GM19468 (cell line): ENCODE measurements around the gene CLASRP.
"Not testable (repeated sequence)": the region's sequence is repeated elsewhere in the genome, so short reads cannot be mapped to it uniquely, and the experiment has no call there.

Experiments used
- ATAC-seq: cut with Tn5 transposase; IDR thresholded peaks from one replicate; pipeline ENCODE4 v1.9.1; 2021; ENCODE audit warnings: mild to moderate bottlenecking, moderate library complexity, moderate number of reproducible peaks; ENCODE audit not compliant: unreplicated experiment; ENCODE audit errors: extremely low read depth

The CLASRP gene

DNA sequence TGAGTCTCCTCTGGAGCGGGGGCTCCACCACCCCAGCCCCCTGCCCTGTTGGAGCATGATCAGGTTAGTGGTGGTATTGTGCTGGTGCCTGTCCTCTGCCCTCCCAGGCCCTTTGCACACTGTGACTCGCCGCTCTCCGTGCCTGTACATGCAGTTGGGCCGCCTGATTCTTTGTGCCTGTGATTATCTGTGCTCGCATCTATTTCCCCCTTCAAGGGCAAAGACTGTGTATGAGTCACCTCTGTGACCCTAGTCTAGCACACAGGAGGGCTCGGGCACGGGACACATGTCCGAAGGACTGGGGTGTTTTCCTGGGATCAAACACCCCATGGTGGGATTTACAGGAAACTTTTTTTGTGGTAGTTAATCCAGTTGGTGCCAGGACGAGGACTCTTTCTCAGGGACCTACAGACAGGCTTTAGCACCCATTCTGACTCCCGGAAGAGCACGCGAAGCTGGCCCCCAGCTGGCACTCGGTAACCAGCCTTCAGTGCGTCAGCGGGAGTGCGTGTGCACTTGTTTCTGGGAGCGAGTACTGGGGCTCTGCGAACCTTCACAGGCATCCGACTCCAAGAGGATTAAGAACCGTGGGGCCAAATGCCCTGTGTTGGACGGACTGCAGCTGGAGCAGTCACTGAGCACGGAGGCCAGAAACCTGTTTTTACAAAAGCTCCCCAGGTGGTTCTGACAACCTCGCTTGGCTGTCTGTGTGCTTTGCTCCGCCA, 60.8 kb downstream of the CLASRP start:
- ATAC-seq: no peak

DNA sequence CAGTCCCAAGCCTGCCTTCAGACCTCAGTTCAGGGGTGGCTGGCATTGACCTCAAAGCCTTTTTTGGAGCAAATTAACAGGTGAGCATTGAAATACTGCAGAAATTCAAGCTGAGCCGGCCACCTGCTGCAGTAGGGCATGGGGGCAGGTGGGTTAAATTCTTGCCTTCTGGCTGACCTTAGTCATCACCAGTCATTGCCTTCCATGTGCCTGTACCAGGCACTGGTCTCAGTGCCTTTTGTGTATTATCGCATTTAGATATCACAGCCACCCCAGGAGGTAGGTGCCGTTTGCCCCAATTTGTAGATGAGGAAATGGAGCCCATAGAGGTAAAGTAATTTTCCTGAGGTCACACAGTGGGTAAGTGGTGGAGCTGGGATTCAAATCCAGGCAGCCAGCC, 61.4 kb downstream of the CLASRP start:
- ATAC-seq: no peak

DNA sequence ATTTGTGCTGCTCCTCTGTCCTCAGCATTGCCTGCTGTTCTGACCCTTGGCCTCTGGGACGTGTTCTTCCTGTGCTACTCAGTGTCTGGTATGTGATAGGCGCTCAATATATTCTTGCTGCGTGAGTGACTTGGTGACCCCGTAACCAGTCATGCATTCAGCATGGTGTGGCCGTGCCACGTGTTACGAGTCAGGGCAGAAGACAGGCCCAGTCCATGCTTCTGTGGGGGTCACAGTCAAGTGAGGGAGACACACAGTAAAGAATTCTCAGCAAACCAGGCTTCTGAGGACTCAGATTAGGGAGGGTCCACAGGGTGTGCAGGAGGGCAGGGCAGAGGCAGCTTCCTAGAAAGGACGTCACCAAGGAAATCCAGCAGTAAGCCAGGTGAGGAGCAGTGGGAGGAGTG, 62.0 kb downstream of the CLASRP start:
- no peak for ATAC-seq

DNA sequence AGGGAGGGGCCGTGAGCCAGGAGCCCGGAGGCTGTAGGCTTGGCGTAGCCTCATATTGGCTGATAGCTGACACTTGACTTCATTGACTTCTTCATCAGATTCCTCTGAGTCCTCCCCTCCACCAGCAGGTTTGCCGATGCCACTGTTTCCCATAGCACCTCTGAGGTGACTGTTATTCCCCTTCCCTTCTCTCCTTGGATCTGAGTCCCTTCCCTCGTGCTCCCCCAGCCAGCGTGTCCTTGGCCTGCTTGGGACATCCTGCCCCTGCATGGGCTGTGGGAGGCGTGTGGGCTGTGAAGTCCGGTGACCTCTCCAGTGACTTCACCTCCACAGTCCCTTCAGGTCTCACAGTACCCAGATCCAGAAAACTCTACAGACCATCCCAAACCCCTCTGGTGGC, 63.0 kb downstream of the CLASRP start:
- no peak for ATAC-seq

DNA sequence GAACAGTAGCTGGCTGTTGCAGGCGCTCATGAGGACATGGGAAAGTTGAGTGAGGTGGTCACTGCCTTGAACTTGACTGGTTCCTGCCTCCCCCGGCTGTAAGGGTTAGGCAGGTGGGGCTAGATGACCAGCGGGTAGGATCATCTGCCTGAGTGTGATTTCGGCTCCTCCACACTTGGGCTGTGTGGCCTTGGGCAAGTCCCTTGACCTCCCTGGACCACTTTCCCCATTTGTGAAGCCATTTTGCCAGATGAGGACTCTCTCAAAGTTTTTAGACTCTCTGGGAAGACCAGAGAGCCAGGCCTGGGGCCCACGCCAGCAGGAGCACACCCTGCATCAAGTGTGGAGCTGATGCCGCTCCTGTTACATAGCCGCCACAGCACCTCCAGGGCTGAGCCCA, 63.6 kb downstream of the CLASRP start:
- no peak for ATAC-seq

DNA sequence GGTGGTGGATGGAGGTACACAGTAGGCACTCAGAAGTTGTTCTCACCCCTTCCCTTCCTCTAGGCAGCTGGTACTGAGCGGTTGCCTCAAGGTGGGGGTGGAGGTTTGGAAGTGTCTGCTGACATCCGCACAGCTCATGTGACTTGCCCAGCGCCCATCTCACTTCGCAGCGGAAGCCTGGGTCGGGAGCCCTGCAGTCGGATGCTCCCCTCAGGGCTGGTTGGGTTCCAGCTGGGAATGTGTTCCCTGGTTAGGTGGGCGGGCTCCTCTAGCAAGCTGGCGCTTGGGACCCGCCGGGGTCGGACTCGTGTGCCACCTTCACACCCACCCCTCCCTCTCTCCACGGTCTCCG, 64.3 kb downstream of the CLASRP start:
- ATAC-seq: no peak

DNA sequence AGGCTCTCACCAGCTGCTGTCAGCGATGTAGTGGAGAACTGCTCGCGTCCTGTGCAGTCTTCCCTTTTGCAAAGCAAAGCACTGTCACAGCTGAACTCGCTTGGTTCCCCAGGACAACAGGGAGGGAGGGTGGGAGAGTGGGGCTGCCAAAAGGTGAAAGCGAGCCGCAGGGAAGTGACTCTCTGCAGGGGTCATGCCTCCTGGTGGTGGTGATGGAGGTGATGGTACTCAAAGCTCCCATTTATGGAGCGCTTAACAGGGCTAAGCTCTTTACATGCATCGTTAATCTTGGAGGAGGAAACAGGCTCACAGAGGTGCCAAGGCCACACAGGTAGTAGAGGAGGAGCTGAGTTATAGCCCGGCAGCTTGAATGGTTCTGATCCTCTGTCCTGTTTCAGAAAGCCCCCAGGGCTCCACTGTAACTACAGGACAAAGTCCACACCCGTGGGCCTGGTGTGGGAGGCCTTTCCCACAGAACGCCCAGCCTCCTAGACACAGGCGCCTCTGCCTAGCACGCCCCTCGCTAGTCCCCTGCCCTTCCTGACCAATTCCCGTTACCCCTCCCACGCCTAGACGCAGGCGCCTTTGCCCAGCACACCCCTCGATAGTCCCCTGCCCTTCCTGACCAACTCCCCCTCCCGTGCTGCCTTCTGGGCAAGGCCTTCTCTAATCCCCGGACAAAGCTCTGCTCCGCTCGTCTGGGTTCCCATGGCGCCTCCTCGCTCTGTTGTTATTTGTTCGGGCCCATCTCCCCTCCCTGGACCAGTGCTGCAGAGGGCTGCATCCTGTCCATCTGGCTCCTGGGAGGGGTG, 64.9 kb downstream of the CLASRP start:
- ATAC-seq: no peak

DNA sequence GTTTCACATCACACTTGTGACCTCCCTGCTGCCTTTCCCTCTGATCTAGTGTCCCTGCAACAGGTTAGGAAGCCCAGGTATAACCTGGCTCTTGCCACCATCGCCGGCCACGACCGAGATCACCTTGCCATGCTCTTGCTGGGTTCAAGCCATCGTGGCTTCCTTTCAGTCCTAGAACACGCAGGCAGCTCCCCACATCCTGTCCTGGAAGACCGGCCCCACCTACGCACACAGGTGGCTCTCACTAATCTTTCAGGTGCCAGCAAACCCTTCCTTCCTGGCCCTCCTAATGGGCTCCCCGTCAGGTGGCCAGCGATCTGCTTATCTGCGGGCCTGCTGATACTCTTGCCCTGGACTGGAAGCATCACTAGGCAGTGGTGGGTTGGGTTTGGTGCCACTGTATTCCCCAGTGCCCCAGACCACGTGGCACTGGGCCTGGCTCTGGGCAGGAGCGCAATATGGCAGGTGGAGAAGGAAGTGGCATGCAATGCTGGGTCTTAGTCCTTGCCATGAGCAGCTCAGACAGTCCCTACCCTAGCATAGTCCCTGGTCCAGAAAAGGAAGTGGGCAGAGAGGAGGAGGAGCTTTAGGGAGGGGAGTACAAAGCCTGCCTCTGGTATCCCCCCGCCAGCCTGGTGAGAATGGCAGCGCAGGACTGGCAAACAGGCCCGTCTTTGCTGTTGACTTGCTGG, 66.0 kb downstream of the CLASRP start:
- no peak for ATAC-seq

DNA sequence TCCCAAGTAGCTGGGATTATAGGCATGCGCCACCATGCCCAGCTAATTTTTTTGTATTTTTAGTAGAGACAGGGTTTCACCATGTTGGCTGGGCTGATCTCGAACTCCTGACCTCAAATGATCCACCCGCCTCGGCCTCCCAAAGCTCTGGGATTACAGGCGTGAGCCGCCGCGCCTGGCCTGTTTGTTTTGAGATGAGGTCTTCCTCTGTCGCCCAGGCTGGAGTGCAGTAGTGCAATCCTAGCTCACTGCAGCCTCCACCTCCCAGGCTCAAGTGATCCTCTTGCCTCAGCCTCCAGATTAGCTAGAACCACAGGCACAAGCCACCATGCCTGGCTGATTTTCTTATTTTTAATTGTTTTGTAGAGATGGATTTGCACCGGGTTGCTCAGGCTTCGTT, 67.5 kb downstream of the CLASRP start:
- not testable (repeated sequence) for ATAC-seq

DNA sequence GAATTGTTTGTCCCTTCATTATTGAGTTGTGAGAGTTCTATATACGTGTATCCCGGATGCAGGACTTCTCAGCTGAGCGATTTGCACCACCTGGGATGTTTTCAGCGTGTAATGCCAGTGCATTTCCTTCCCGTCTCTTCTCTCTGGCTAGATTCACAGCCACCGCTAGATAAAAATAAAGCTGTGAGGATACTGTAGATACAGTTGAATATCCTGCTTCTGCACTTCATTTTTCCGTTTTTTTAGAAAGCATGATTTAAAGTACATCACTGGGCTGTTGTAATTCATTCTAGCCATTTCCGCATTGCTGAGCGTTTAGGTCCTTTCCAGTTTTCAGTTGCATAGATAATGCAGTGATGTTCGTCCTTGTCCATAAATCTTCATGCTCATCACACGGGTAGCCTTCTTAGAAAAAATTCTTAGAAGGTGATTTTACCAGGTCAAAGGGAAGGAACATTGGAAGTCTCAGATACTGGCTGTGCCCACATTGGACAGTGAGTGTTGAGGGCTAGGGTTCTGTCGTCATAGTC, 68.8 kb downstream of the CLASRP start:
- no peak for ATAC-seq

DNA sequence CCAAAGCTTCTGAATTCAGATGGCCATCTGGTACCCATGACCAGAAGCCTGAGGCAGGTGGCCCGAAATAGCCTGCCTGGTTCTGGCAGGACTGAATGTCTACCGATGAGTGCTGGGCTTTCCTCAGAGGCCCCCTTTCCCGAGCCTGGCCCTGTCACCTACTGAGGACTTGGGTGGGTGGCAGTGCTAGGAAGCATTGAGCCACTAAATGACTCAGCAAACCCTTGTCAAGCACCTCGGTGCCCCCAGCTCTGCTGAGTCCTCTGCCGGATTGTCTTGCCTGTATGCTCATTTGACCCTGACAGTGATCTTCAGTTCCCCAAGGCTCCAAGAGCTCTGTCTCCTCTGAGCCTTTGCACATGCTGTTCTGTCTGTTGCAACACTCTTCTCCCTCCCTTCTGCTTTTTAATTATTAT, 72.0 kb downstream of the CLASRP start:
- no peak for ATAC-seq

DNA sequence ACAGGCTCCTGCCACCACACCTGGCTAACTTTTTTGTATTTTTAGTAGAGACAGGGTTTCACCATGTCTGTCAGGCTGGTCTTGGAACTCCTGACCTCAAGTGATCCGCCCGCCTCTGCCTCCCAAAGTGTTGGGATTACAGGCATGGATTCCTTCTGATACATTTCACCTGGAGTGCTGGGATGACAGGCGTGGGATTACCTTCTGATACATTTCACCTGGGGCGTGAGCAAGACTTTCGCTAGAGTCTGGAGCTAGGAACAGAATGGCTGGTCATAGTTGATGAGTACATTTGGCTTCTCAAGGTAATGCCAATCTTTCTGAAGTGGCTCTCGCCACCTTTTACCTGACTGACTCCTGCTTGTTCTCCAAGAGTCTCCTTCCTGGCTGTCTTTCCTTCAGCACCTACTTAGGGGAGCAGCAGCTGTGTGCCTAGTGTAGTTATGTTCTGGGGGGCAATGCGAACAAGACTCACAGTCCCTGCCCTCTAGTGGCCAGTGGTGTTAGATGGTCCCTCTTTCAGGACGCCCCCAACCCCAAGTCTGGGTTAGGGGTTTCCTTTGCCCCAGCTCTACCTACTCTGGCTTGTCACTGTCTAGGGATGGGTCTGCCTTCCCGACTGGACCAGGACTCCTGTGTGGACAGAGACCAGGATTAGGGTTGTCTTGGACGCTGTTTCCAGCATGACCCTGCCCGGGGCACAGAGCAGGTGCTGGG, 73.4 kb downstream of the CLASRP start:
- ATAC-seq: no peak

DNA sequence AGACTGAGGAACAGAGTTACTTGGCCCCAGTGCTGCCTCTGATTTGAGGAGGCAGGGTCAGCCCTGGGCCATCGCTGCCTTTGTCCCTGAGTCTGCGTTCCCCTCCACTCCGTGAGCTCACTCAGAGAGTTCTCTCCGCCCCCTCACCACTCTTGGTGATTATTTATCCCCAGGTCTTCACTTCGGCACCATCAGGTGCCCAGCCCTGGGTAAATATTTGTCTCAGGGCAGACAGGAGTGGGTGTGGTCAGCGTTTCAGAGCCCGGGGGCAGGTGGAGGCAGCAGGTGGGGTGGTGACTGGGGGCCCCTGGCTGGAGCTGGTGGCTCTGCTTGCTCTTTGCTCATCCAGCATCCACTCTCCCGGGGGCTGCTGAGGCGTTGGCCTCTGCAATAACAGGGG, 74.8 kb downstream of the CLASRP start:
- ATAC-seq: no peak

DNA sequence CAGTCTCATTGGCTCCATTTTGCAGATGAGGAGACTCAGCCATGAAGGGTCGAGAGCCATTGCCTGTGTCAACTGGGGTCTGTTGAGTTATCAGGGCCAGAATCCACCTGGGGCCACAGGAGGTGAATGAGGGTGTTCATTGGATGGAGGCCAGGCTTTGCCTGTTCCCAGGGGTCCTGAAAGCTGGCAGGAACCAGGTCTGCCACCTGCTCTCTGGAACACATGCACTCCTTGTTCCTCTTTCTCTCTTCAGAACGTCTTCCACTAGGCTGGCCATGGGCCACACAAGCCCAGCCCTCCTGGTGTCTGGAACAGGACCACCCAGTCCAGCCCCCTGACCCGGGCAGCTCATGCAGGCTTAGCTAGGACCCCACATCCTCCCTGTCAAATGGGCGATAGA, 75.3 kb downstream of the CLASRP start:
- ATAC-seq: no peak

DNA sequence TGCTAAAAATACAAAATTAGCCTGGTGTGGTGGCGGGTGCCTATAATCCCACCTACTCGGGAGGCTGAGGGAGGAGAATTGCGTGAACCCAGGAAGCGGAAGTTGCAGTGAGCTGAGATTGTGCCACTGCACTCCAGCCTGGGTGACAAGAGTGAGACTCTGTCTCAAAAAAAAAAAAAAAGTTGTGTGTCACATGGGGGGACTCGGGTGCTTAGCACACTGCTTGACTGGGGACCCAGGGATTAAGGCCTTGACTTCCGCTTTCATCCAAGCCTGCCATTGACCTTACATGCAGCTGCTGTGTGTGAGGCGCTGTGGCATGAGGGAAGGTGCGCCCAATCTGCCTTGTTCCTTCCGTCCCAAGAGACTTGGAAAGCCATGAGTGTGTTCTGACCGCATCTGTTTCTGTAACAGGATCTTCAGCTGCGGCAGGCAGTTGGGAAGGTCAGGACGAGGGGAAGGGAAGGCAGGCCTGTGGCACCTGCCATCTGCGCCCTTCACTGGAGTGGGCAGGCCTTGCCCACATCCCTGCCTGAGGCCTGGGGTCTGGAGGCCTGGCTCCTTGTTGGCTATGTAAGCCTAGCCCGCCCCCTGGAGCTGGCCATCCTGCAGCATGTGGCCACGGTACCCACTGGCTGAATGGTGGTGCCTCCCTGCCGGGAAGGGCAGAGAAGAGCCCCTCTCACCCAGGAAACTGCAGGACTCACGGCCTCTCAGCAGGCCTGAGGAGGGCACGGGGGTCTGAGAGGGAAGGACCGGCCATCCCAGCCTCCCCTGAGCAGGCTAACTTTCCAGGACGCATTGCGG, 77.2 kb downstream of the CLASRP start:
- ATAC-seq: no peak

DNA sequence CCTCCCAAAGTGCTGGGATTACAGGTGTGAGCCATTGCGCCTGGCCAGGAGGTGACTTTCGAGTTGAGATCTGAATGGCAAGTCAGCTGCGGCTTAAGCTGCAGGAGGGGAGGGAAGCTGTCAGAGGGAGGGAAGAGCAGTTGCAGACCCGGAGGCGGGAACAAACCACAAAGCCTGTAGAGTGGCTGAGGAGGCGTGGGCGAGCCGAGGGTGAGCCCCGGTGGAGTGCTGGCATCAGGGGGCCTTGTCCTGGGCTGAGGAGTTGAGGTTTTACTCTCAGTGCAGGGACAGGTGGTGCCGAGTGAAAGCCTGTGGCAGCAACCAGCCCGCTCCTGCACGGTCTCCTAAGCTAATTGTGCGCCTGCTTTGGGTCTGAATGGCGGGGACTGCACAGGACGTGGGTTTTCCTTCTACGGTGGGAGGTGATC, 78.3 kb downstream of the CLASRP start:
- no peak for ATAC-seq

DNA sequence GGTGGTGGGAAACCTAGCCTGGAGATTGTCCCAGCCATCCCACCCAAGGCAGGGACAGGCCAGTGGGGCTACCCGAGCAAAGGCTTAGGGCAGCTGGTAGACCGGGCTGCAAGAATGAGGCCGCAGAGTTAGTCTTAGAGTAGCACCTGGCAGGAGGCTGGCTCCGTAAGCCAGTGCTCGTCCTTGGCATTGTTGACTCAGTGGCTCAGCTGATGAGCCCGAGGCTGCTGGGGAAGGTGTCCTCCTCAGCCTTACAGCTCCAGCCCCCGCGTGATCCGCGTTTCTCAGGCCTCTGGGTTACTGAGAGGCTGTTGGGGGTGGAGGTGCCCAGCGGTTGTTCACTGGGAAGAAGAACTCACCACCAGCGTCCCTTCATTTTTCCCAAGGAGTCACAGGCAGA, 78.8 kb downstream of the CLASRP start:
- ATAC-seq: no peak

DNA sequence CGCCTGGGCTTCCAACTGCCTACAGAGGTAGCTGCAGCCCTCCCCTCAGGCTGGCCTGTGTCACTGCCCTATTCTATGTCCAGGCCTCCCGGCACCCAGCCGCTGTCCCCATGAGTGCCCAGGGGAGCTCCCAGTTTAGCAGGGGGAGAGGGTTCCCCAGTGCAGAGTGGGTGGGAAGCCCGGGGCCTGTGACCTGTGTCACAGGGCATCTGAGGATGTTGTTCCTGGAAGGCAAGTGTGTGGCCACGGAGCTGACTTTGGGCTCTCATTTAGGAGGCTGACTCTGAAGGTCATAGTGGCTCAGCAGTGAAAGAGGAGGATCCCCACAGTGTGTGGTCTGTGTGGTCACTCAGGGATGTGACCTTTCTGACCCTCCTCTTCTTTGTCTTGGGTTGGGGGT, 79.3 kb downstream of the CLASRP start:
- ATAC-seq: no peak

DNA sequence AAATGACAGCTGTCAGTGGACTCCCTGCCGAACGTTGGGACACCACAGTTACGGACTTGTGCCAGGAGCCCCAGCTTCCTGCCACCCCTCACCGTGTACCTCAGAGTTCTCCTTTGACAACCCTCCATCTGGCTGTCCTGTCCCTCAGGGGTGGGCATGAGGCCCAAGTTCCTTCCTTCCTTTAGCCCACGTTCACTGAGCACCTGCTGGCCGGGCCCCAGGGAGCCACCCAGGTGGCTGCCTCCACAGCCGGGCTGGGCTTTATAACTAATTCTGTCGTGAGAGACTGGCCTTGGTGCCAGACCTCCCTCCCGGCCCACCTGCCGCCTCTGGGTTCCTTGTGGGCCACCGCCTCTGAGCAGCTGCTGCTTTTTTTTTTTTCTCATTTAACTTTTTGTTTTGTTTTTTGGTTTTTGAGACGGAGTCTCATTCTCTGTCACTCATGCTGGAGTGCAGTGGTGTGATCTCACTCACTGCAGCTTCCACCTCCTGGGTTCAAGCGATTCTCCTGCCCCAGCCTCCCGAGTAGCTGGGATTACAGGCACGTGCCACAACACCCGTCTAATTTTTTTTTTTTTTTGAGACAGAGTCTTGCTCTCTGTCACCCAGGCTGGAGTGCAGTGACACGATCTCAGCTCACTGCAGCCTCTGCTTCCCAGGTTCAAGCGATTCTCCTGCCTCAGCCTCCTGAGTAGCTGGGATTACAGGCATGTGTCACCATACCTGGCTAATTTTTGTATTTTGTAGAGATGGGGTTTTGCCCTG, 79.9 kb downstream of the CLASRP start:
- not testable (repeated sequence) for ATAC-seq
